Measurements from ENCODE around the gene SUPT20H.
A peak's percentile ranks its signal among the peaks of the same experiment; 100 is the strongest.

Gene SUPT20H
- total RNA-seq = 54.3 to 67.2 reads per million in 2 experiments

GRCh38 chr13:37058910-37059847, at the start of gene SUPT20H:
TSS of gene SUPT20H (minus strand) at chr13:37059688. CDS start at chr13:37051490, 8,198 bp downstream.
- DNase-seq (ENCODE audit: low read depth) = peak; percentile 91

DNA sequence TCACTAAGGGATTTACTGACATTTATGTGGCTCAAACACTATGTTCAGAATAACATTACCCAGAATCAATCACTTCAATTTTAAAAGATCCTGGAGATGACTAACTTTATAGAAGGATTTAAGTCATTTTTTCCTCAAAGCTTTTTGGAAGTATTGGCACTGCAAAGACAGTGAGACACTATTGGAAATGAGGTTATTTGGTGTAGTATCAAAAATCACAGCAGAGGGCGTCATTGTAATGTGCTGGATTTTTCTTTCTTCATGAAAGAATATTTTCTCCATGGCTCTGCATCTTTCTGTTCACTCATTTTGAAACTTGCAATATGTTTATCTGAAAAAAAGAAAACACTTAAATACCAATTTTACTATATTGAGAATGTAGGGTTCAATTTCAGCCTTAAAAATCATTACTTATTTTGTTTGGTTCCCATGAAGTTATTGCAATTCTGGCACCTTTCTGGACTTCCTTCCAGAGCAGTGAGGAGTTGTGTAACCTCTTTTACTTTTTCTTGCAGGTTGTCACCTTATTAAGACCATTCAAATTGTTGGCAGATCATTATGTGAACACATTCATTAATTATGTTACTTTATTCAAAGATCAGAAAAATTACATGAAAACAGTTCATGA, 49.7 kb upstream of the SUPT20H start:
- DNase-seq (ENCODE audit: low read depth) = no peak

- DNase-seq (ENCODE audit: low read depth) = no peak
These were observed 48.4 kb upstream of the SUPT20H start for GRCh38 chr13:37107868-37108267.

DNA sequence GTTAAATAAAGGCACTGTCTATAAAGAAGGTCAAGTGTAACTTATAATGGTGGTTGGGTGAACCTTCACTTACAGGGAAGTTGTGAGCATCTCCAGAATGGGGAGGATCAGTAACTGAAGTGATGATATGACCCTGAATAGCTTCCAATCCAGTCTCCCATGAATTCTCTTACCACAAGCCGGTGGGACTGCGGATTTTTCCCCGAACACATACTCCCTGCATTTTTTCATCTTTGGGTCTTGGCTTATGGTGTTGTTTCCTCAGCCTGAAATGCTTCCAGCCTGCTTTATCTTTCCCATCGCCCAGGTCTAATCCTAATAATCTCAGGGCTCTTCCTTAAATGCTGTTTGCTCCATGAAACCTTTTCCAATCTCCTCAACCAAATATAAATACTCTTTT, 48.0 kb upstream of the SUPT20H start:
- DNase-seq (ENCODE audit: low read depth) = no peak

DNA sequence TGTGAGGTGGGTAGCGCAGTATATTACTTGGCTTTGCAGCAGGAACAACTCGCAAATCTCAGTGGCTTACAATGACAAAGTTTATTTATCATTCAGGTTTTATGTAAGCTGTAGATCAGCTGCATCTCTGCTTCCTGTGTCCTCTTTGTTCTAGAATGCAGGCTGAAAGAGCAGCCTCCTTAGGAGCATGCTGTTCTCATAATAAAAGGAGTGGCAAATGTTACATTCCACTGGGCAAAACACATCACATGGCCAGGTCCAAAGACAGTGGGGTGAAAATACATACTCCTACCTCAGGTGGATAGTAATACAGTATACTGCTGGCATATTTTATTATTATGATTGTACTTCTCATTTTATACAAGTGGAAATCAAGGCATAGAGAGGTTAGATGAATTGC, 47.2 kb upstream of the SUPT20H start:
- no peak for DNase-seq (ENCODE audit: low read depth)

- no peak for DNase-seq (ENCODE audit: low read depth)
These were observed 45.8 kb upstream of the SUPT20H start, which contains the start of gene CSNK1A1L for GRCh38 chr13:37105251-37105714. TSS of gene CSNK1A1L (minus strand) at chr13:37105664. CDS start at chr13:37105256, 408 bp downstream.

DNA sequence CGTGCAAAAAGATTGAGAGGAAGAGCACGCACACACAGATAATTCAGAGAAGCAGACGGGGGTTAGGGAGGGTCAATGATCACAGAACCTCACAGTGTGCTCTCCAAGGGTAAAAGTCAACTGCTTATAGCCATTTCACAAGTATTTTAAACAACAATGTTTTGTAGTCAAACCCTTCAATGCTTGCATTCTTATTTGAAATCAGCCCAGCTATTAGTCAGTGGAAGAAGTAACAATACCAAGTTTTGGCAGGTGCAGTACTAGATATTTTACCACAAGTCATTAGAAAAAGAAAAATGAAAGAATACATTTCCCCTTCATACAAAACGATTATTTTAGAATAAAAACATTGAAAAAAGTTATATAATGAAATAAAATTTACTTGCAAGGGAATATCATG, 43.4 kb upstream of the SUPT20H start:
- DNase-seq (ENCODE audit: low read depth) = no peak

- DNase-seq (ENCODE audit: low read depth) = no peak
These were observed 41.7 kb upstream of the SUPT20H start for GRCh38 chr13:37101201-37101600.

- DNase-seq (ENCODE audit: low read depth) = no peak
These were observed 41.2 kb upstream of the SUPT20H start for GRCh38 chr13:37100731-37101130.

GRCh38 chr13:37097076-37097475, 37.6 kb upstream of the SUPT20H start:
- DNase-seq (ENCODE audit: low read depth) = no peak

- DNase-seq (ENCODE audit: low read depth) = no peak
These were observed 35.4 kb upstream of the SUPT20H start for GRCh38 chr13:37094840-37095239.

- no peak for DNase-seq (ENCODE audit: low read depth)
These were observed 34.6 kb upstream of the SUPT20H start for GRCh38 chr13:37094099-37094498.

- no peak for DNase-seq (ENCODE audit: low read depth)
These were observed 32.3 kb upstream of the SUPT20H start for GRCh38 chr13:37091835-37092234.

DNA sequence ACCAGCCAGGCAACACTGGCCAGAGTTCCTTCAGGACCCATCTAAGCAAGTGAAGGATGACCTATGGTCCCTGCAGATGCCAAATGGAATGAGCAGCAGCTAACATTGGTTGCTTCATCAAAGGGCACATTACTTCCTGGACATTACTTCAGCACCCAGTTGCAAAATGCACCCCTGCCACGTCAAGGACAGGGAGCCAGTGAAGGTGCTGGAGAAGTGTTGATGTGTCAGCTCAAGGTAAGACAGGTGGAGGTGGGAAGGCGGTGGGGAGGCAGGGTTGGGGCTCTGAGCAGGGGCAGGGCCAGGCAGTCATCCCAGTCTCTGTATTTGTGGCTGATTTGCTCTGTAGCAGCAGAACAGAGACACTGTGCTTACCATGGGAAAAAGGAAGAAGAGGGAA, 31.4 kb upstream of the SUPT20H start:
- DNase-seq (ENCODE audit: low read depth) = no peak

GRCh38 chr13:37089495-37089894, 30.0 kb upstream of the SUPT20H start:
- no peak for DNase-seq (ENCODE audit: low read depth)

GRCh38 chr13:37087486-37087885, 28.0 kb upstream of the SUPT20H start:
- no peak for DNase-seq (ENCODE audit: low read depth)

GRCh38 chr13:37085606-37086005, 26.1 kb upstream of the SUPT20H start:
- no peak for DNase-seq (ENCODE audit: low read depth)

DNA sequence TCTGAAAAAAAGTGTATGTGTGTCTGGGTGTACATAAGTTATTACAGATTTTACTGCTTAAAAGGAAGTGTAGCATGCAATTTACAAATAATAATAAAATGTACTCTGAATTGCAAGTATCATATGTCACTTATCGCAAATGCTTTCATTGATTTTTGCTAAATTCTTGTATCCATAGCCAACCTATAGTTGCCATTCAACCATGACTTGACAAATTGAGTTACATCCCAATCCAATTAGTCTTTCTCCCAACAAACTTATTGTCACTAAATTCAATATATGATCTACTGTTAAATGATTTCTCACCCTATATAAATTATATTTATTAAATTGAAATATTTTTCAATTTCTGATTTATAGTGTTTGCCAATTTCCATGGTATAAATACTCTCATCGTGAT, 17.3 kb upstream of the SUPT20H start:
- no peak for DNase-seq (ENCODE audit: low read depth)

- DNase-seq (ENCODE audit: low read depth) = no peak
These were observed 15.7 kb upstream of the SUPT20H start for GRCh38 chr13:37075164-37075563.

- DNase-seq (ENCODE audit: low read depth) = no peak
These were observed 15.2 kb upstream of the SUPT20H start for GRCh38 chr13:37074703-37075102.

- no peak for DNase-seq (ENCODE audit: low read depth)
These were observed 12.5 kb upstream of the SUPT20H start for GRCh38 chr13:37072024-37072423.

DNA sequence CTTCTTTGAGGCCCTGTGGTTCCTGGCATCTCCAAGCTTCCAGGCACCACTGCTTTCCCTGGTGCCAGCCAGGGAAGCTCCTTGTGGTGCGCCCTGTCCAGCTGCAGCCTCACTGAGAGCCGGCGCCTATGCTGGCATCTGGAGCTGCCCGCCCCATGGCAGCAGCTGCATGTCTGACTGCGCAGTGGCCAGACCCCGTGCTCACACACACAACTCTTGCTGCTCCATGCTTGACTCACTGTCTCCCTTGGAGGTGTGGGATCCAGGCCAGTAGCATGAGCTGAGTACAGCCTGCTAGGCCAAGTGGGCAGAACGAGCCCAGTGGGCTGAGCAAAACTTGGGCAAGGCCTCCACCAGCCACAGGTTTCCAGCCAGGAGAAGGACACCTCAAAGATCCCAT, 11.5 kb upstream of the SUPT20H start:
- no peak for DNase-seq (ENCODE audit: low read depth)

DNA sequence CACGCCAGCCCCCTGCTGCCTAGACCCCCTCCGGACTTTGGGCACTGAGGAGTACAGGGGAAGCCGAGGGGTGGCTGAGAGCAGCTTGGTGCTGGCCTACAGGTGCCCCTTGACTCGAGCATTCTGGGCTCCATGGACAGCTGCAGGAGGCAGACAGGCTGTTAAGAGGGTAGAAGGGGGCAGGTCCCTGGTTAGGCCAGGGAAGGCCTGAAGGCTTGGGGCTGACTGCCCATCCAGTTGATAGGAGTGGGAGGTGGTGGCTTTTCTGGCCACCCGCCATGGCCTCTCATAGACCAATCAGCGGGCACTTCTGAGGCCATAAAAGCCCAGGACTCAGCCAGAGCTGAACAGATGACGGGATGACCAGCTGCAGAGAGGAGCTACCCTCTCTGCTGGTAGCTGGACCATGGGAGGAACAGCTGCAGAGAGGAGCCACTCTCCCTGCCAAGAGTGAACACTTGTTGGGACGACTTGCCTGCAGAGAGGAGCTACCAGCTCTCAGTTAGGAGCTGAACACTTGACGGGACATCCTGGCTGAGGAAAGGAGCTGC, 10.7 kb upstream of the SUPT20H start:
- no peak for DNase-seq (ENCODE audit: low read depth)

Data from T follicular helper cell (primary cell).